OCI-LY1 (cell line): ENCODE results near the gene DNTT.

ENCODE experiments used
- H2AFZ ChIP-seq: fragments of 200-600 bp; sonication (generic), shearing (Covaris generic); 2 replicates; pipeline ENCODE4 v1.6.0; 2014; ENCODE audit warnings: antibody characterized with exemption, mild to moderate bottlenecking, low read length
- H3F3A ChIP-seq: fragments of 200-600 bp; sonication (generic), shearing (Covaris generic); 2 replicates; pipeline ENCODE4 v1.6.0; 2014; ENCODE audit warnings: mild to moderate bottlenecking, antibody characterized with exemption, low read length, moderate library complexity; ENCODE audit not compliant: insufficient read depth
- H3K27ac ChIP-seq: fragments of 200-600 bp; sonication (generic); 2 replicates; pipeline ENCODE4 v1.5.1; 2014; ENCODE audit warnings: low read length, mixed run types, mild to moderate bottlenecking, low read depth; ENCODE audit not compliant: poor library complexity, severe bottlenecking
- H3K27me3 ChIP-seq: fragments of 200-600 bp; sonication (generic); 2 replicates; pipeline ENCODE4 v1.6.0; 2014; ENCODE audit warnings: antibody characterized with exemption, mild to moderate bottlenecking, low read length, moderate library complexity; ENCODE audit not compliant: insufficient read depth
- H3K36me3 ChIP-seq: fragments of 200-600 bp; sonication (generic); 2 replicates; pipeline ENCODE4 v1.6.1; 2014; ENCODE audit warnings: mild to moderate bottlenecking, antibody characterized with exemption, low read length, moderate library complexity, mixed read lengths; ENCODE audit not compliant: insufficient read depth
- H3K4me1 ChIP-seq: fragments of 200-600 bp; sonication (generic); 2 replicates; pipeline ENCODE4 v1.5.1; 2014; ENCODE audit warnings: mild to moderate bottlenecking, low read length, moderate library complexity; ENCODE audit not compliant: insufficient read depth, severe bottlenecking
- H3K4me2 ChIP-seq: fragments of 200-600 bp; sonication (generic), shearing (Covaris generic); 2 replicates; pipeline ENCODE4 v1.6.1; 2014; ENCODE audit warnings: low read length
- H3K4me3 ChIP-seq: fragments of 200-600 bp; sonication (generic); 2 replicates; pipeline ENCODE4 v1.5.1; 2014; ENCODE audit warnings: low read length, low read depth, mild to moderate bottlenecking, mixed read lengths; ENCODE audit not compliant: poor library complexity, severe bottlenecking
- H3K79me2 ChIP-seq: fragments of 200-600 bp; shearing (Covaris generic); 2 replicates; pipeline ENCODE4 v1.6.1; 2016; ENCODE audit warnings: mixed run types, low read length, mixed read lengths; ENCODE audit not compliant: insufficient read depth
- H3K9ac ChIP-seq: fragments of 200-600 bp; sonication (generic), shearing (Covaris generic); 2 replicates; pipeline ENCODE4 v1.6.1; 2014; ENCODE audit warnings: mild to moderate bottlenecking, low read length, mixed read lengths
- H3K9me2 ChIP-seq: fragments of 200-600 bp; sonication (generic), shearing (Covaris generic); 2 replicates; pipeline ENCODE4 v1.6.1; 2014; ENCODE audit warnings: low read depth, mild to moderate bottlenecking, low read length, mixed read lengths
- H3K9me3 ChIP-seq: fragments of 200-600 bp; shearing (Covaris generic); 2 replicates; pipeline ENCODE4 v1.6.1; 2014; ENCODE audit warnings: low read length, mixed read lengths
- H4K20me1 ChIP-seq: fragments of 200-600 bp; sonication (generic), shearing (Covaris generic); 2 replicates; pipeline ENCODE4 v1.6.0; 2016; ENCODE audit warnings: mild to moderate bottlenecking, low read length; ENCODE audit not compliant: insufficient read depth
- EZH2 ChIP-seq: fragments of 200-600 bp; sonication (generic), shearing (Covaris generic); IDR thresholded peaks from 2 replicates; pipeline ENCODE4 v1.8.0; 2017; ENCODE audit warnings: borderline replicate concordance, mixed run types, mild to moderate bottlenecking, antibody characterized with exemption, low read length, moderate library complexity, mixed read lengths
- TF ChIP-seq, protein P1 (sequence below): fragments of 200-600 bp; sonication (generic), shearing (Covaris generic); IDR thresholded peaks from 2 replicates; pipeline ENCODE4 v1.5.1; 2017; ENCODE audit warnings: mild to moderate bottlenecking, antibody characterized with exemption, low read length, moderate library complexity, mixed read lengths

The DNTT gene

DNA sequence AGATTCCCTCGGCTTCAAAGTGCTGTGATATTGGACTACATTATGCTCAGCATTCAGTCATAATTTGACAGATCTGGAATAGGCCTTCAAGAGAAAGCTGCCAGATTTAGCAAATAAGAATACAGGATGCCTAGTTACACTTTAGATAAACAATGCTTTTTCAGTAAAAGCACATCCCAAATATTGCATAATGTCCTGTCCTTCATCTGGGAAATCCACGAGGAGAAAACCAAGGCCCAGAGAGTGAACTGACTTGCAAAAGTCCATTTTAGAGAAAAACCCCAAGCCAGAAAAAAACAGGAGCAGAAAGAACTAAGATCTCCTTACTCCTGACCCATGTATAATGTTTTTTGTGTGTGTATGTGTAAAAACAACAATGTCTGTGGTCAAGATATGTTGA is 20.9 kb upstream of the DNTT start:
- Histone ChIP-seq H4K20me1 (no peaks in the 10 kb centered on the region), H3K4me3 (no peak overlapping the region), H3K36me3 (no peaks in the 10 kb centered on the region), H3F3A (no peaks in the 10 kb centered on the region), H3K27me3 (no peaks in the 10 kb centered on the region), H2AFZ (no peak overlapping the region), H3K9me3 (no peaks in the 10 kb centered on the region), H3K9ac (no peak overlapping the region), H3K9me2 (no peaks in the 10 kb centered on the region), H3K4me1 (peaks cover 74% of the 10 kb centered on the region), H3K27ac (no peak overlapping the region), H3K79me2 (no peaks in the 10 kb centered on the region), H3K4me2 (no peak overlapping the region)
- TF ChIP-seq, protein P1, sequence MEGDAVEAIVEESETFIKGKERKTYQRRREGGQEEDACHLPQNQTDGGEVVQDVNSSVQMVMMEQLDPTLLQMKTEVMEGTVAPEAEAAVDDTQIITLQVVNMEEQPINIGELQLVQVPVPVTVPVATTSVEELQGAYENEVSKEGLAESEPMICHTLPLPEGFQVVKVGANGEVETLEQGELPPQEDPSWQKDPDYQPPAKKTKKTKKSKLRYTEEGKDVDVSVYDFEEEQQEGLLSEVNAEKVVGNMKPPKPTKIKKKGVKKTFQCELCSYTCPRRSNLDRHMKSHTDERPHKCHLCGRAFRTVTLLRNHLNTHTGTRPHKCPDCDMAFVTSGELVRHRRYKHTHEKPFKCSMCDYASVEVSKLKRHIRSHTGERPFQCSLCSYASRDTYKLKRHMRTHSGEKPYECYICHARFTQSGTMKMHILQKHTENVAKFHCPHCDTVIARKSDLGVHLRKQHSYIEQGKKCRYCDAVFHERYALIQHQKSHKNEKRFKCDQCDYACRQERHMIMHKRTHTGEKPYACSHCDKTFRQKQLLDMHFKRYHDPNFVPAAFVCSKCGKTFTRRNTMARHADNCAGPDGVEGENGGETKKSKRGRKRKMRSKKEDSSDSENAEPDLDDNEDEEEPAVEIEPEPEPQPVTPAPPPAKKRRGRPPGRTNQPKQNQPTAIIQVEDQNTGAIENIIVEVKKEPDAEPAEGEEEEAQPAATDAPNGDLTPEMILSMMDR: no peak
- TF ChIP-seq EZH2: no peak

DNA sequence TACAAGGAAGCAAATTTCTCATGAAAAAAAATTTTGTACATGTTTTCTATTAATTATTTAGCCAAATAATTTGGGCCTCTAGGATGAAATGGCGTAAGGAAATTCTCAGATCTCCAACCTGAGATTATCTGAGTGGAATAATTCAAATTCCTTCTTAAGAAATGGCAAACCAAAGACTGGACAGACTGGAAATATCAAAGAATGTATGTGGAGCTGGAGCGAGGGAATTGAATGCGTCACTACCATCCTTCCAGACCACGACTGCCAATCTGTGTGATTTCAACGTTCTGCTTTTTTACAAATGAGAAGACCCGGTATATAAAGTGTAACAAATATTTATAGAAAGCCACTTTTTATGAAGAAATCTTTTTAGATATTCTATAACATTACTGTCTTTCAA is 20.5 kb upstream of the DNTT start:
- Histone ChIP-seq H3K4me2 (no peak overlapping the region), H3K9ac (no peak overlapping the region), H3K4me1 (peaks cover 78% of the 10 kb centered on the region), H3K9me3 (no peaks in the 10 kb centered on the region), H3K36me3 (no peaks in the 10 kb centered on the region), H4K20me1 (no peaks in the 10 kb centered on the region), H3K9me2 (no peaks in the 10 kb centered on the region), H3K27me3 (no peaks in the 10 kb centered on the region), H3K4me3 (no peak overlapping the region), H2AFZ (no peak overlapping the region), H3K27ac (no peak overlapping the region), H3K79me2 (no peaks in the 10 kb centered on the region), H3F3A (0 out of 2 replicates have a peak, but pooled peaks cover 4% of the 10 kb centered on the region)
- TF ChIP-seq, protein P1: no peak
- no peak for TF ChIP-seq EZH2

DNA sequence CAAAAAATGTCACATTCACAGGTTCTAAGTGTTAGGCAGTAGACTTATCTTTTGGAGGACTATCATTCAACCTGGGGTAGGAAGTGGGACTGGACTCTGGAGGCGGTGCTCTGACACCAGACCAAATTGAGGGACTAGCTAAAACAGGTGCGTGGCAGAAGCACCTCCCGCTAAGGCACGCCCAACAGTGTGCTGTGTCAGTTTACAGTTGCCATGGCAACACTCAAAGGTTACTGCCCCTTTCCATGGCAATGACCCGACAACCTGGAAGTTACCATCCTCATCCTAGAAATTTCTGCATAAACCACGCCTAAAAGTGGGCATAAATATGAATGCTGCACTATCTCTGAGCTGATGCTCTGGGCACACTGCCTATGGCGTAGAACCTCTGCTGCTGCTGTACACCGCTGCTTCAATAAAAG is 18.9 kb upstream of the DNTT start:
- peak overlapping the region; percentile 100 for H3K27ac ChIP-seq
- peaks cover 78% of the 10 kb centered on the region for H3K4me1 ChIP-seq
- H2AFZ ChIP-seq: no peak overlapping the region
- TF ChIP-seq, protein P1: no peak
- TF ChIP-seq EZH2: no peak
- H3F3A ChIP-seq: 0 out of 2 replicates have a peak, but pooled peaks cover 6% of the 10 kb centered on the region
- no peaks in the 10 kb centered on the region for H3K79me2 ChIP-seq
- peak overlapping the region; percentile 36; the same call in 1 of the 2 replicates for H3K9ac ChIP-seq
- no peaks in the 10 kb centered on the region for H4K20me1 ChIP-seq
- H3K36me3 ChIP-seq: no peaks in the 10 kb centered on the region
- H3K9me3 ChIP-seq: no peaks in the 10 kb centered on the region
- H3K9me2 ChIP-seq: no peaks in the 10 kb centered on the region
- no peaks in the 10 kb centered on the region for H3K27me3 ChIP-seq
- peak overlapping the region; percentile 43 for H3K4me3 ChIP-seq
- H3K4me2 ChIP-seq: peak overlapping the region; percentile 59
